NCI-H2171 treated with DMSO at 0.1 percent for 48 hours (cell line): ENCODE measurements around the gene RGPD8.
"Not testable (repeated sequence)": the region's sequence is repeated elsewhere in the genome, so short reads cannot be mapped to it uniquely, and the experiment has no call there.

Experiments
- DNase-seq: peaks from one replicate; lab custom pipeline; 2025; lab: John Stamatoyannopoulos, UW

RGPD8 gene

GRCh38 chr2:112433480-112433879 is at the start of gene RGPD8:
TSS of gene RGPD8 (minus strand) at chr2:112433645. CDS start at chr2:112433453, 192 bp downstream.
- DNase-seq, result not testable (repeated sequence)

DNA sequence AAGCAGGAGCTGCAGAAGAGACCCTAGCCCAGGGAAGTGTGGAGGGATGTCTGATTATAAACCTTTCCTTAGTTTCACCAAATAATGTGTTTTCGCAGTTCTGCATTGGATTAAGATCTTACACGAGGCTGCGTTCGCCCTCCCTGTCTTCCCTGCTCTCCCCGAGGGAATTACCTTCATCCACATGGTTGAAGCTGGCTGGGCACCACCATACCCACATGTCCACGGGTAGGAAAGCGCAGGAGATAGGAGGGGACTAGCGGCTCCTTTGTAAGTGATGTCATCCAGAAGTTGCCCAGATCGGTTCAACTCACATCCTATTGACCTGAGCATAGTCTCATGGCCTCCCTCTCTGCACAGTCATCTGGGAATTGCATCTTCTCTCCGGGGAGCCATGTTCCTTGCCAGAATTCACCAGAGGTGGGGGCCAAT is 49.6 kb upstream of the RGPD8 start:
- DNase-seq, result peak; percentile 49

DNA sequence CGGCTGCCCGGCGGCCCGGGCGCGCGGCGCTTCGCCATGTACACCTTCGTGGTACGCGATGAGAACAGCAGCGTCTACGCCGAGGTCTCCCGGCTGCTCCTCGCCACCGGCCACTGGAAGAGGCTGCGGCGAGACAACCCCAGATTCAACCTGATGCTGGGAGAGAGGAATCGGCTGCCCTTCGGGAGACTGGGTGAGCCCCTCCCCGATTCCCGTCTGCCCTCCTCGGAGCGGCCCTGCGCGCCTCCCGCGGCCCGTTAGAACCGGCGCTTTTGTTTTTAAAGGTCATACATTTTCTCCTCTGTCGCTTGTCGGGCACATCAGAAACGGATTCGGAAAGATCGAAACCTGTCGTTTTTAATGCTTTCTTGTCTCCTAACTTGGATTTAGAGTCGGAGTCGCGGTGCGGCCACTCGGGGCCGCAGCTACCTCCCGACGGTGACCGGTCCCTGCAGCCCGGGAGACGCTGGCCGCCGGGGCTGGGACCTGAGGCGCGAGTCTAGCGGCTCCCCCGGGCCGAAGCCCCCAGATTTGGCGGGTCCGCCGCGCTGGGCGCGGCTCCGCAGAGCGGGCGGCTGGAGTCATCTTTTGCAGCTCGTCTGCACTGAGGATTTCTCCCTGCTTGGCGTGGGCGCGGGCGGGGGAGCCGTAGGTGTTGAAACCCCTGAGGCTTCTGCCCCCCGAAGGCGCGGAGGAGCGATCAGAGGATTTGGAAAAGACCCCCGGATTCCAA is 49.0 kb upstream of the RGPD8 start:
- DNase-seq, result peak; percentile 45

GRCh38 chr2:112481528-112482233 is 48.2 kb upstream of the RGPD8 start, which contains the start of gene TTL:
TSS of gene TTL (plus strand) at chr2:112482156. CDS start at chr2:112482345, 189 bp downstream.
- DNase-seq, result peak; percentile 71

GRCh38 chr2:112481050-112481527 is 47.6 kb upstream of the RGPD8 start:
- peak; percentile 86 for DNase-seq

GRCh38 chr2:112480530-112481049 is 47.1 kb upstream of the RGPD8 start:
- DNase-seq, result peak; percentile 62

- no peak for DNase-seq
Observed at GRCh38 chr2:112476434-112476833, 43.0 kb upstream of the RGPD8 start.

DNA sequence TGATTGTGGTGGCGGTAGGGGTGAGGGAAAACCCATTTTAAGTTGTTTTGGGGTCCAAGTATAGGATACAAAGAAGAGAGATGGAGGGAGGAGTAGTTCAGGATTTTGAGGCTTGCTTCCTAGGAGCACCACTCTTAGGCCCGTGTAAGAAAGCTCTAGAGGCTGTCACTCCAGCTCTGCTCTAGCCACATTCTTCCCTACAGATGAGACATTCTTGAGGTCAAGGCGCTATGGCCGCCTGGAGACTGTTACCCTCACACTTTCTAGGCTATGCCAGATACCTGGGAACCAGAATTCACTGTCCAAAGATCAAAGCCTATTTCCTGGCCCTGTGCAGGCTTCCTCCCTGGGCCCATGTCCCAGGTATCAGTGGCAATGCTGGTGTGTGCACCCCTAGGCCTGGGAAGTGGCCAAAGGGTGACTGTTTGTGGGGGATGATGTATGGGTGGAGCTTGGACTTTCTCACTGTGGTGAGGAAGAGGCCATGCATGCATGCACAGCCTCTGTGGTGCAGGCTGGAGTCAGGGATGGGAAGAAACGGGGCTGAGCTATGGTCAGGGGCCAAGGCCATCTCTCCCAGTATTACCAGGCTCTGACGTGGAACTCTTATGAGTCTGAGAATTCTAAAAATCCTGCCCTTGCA is 41.5 kb upstream of the RGPD8 start:
- DNase-seq, result no peak

DNA sequence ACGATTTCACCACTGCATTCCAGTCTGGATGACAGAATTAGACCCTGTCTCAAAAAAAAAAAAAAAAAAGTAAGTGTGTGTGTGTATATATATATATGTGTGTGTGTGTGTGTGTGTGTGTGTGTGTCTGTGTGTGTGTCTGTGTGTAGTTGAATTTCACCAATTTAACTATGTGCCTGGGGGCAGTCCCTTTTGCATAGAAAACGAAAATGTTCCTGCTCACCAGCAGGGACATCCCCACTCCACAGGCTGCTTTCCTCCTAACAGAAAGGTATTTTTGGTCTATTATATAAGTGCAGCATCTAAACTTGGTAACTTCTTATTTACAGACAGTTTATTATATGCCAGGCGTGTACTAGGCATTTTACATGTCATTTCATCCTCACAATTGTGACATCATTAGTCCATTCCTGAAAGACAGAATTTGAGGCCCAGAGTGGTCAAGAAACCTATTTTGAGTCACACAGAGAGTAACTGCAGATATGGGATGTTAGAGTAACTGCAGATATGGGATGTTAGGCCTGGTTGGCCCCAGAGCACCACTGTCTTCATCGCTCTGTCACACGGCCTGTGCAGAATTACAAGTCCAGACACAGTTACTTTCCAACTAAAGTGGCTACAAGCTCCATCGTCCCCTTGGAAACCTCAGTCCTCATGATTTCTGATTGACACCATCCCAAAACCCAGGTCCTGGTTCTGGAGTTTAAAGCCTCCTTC is 39.3 kb upstream of the RGPD8 start:
- no peak for DNase-seq

GRCh38 chr2:112465382-112465781 is 31.9 kb upstream of the RGPD8 start:
- no peak for DNase-seq

DNA sequence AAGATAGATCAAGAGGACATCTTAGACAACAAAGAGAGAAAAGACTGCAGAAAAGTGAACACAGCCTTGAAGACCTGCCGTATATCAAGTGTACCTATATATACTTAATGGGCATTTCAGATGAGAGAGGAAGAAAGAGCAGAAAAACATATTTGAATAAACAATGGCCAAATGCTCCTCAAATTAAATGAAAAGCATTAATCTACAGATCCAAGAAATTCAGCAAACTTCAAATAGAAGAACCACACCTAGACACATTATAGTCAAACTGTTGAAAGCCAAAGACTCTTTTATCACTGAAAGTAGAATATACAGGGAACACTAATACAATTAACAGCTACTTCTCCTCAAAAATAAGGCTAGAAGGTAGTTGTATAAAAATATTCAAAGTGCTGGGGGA is 29.8 kb upstream of the RGPD8 start:
- no peak for DNase-seq

GRCh38 chr2:112462178-112462577 is 28.7 kb upstream of the RGPD8 start:
- no peak for DNase-seq

DNA sequence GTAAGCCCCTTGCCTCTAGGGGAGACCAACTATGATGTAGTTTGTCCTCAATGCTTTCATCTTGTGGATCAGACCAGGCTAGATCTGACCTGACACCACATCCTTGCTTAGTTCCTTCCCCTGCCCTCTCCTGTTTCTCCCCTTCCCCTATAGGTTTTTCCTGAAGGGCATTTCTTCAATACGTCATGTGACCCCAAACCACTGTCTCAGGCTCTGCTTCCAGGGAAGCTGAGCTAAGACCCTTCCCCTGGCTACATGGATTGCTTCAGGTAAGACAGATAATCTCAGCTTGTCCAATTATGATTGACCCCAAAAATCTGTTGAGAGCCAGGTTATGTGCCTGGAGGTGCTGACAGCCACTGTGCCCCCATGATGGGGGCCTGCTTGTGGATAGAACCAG is 25.9 kb upstream of the RGPD8 start:
- no peak for DNase-seq

DNA sequence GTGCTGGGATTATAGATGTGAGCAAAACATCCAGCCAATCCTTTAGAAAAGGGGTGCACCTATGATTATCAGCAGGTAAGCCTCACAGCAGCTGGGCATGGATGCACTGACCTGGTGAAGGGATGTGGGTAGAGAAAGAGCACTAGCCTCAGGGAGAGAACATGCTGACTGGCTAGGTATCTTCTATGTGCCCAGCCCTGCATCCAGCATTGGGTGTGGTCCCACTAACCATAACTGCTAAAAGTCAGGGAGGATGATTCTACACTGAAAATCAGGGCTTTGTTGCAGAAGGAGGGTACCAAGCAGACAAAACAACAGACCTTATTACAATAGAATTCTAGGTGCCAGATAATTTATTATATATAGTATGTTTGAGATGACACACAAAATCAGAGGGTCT is 21.1 kb upstream of the RGPD8 start:
- no peak for DNase-seq

GRCh38 chr2:112451317-112451716 is 17.9 kb upstream of the RGPD8 start:
- no peak for DNase-seq

GRCh38 chr2:112449854-112450253 is 16.4 kb upstream of the RGPD8 start:
- no peak for DNase-seq

GRCh38 chr2:112444256-112444655 is 10.8 kb upstream of the RGPD8 start:
- DNase-seq, result not testable (repeated sequence)

DNA sequence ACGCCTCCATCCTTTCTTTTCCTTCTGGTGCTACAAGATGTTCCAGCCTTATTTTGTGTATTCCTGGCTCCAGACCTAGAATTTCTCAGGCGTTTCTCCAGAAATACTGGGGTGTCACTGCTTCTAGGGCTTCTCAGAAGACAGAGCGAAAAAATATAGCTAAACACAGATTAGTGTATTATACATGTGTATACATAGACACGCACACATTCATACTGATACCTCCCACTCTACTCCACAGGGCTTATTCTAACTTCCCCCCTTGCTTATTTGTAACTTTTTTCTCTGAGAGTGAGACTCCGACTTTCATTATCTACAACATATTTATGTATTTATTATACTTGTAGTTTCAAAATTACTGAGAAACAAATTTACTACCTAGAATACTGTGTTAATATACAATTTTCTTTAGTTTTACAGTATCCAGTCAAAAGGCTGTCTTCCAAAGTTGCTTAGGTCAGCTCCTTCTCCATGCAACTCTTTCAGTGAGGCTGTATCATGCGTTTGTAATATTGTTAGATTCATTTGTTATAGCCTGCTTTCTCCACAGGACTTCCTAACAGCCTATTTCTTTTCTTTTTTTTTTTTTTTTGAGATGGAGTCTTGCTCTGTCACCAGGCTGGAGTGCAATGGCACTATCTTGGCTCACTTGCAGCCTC is 5.3 kb upstream of the RGPD8 start:
- not testable (repeated sequence) for DNase-seq

DNA sequence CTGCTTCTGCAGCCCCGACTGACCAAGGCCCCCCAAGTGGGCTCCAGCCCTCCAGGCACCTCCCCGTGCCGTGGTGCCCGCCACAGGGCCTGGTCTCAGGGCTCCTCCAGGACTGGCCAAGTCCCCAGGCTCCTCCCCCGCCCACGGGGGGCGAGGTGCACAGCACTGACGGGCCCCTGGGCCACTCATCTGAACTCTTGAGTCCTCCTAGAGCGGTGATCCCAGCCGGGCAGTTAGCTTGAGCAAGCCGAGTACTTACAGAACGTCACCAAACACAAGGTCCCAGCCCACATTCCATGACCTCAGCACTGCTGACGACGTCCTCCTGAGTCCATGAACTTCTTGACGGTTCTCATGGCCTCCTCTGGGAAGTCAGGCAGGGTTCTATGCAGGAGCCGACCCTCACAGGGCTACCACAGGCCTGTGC is 4.0 kb upstream of the RGPD8 start:
- not testable (repeated sequence) for DNase-seq

DNA sequence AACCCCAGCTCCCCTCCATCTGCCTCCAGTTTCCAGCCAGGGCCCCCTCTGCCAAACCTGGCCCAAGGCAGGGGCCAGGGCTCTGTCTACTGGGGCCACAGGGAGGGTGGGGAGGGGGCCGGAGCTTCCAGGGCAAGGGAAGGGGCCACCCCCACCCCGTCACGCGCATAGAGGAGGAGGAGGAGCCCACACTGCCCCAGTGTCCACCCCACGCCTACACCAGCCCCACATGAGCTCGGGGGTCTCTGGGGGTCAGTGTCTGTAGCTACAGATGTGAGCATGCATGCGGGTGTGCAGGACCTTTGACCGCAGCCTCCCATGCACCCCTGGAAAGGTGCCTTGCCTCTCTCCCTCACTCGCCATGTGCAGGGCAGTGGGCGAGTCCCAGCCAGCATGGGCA is 3.5 kb upstream of the RGPD8 start:
- DNase-seq, result not testable (repeated sequence)
